HG03342 (cell line): Measurements from ENCODE around the gene LRRC30.

Source experiments
- ATAC-seq: cut with Tn5 transposase; IDR thresholded peaks from one replicate; pipeline ENCODE4 v1.9.1; 2021; ENCODE audit warnings: mild to moderate bottlenecking, moderate library complexity; ENCODE audit not compliant: unreplicated experiment

The LRRC30 gene

GRCh38 chr18:7236933-7237332 is 6.0 kb downstream of the LRRC30 start:
- ATAC-seq = no peak

GRCh38 chr18:7237673-7238272 is 6.9 kb downstream of the LRRC30 start:
- no peak for ATAC-seq

GRCh38 chr18:7242926-7243325 is 12.0 kb downstream of the LRRC30 start:
- no peak for ATAC-seq

GRCh38 chr18:7248877-7249276 is 18.0 kb downstream of the LRRC30 start:
- no peak for ATAC-seq

GRCh38 chr18:7254163-7254562 is 23.3 kb downstream of the LRRC30 start:
- ATAC-seq = no peak

GRCh38 chr18:7255054-7255453 is 24.2 kb downstream of the LRRC30 start:
- ATAC-seq = no peak

- ATAC-seq = no peak
These were observed 24.8 kb downstream of the LRRC30 start for GRCh38 chr18:7255643-7256042.

GRCh38 chr18:7256618-7257425 is 25.9 kb downstream of the LRRC30 start:
- ATAC-seq = no peak

- ATAC-seq = no peak
These were observed 26.5 kb downstream of the LRRC30 start for GRCh38 chr18:7257426-7257740.

GRCh38 chr18:7259475-7259874 is 28.6 kb downstream of the LRRC30 start:
- ATAC-seq = no peak

- no peak for ATAC-seq
These were observed 30.3 kb downstream of the LRRC30 start for GRCh38 chr18:7261199-7261598.

- ATAC-seq = no peak
These were observed 37.1 kb downstream of the LRRC30 start for GRCh38 chr18:7267973-7268372.

- ATAC-seq = no peak
These were observed 39.1 kb downstream of the LRRC30 start for GRCh38 chr18:7269942-7270341.

- no peak for ATAC-seq
These were observed 41.6 kb downstream of the LRRC30 start for GRCh38 chr18:7272311-7273049.

- no peak for ATAC-seq
These were observed 42.5 kb downstream of the LRRC30 start for GRCh38 chr18:7273301-7273921.

- ATAC-seq = no peak
These were observed 50.7 kb downstream of the LRRC30 start for GRCh38 chr18:7281579-7281978.
